ENCODE measurements around the gene ADSS1. TPM values are rescaled to one million over a fixed set of nuclear protein-coding genes. Genes with fewer than 3 reads are reported as not detected.
A peak's percentile ranks its signal among the peaks of the same experiment; 100 is the strongest.
"Not testable (repeated sequence)": the region's sequence is repeated elsewhere in the genome, so short reads cannot be mapped to it uniquely, and the experiment has no call there.

Gene ADSS1
- total RNA-seq, 3 donors from 2014 or later = 2.0 to 6.0 (median 4.2) TPM

DNA sequence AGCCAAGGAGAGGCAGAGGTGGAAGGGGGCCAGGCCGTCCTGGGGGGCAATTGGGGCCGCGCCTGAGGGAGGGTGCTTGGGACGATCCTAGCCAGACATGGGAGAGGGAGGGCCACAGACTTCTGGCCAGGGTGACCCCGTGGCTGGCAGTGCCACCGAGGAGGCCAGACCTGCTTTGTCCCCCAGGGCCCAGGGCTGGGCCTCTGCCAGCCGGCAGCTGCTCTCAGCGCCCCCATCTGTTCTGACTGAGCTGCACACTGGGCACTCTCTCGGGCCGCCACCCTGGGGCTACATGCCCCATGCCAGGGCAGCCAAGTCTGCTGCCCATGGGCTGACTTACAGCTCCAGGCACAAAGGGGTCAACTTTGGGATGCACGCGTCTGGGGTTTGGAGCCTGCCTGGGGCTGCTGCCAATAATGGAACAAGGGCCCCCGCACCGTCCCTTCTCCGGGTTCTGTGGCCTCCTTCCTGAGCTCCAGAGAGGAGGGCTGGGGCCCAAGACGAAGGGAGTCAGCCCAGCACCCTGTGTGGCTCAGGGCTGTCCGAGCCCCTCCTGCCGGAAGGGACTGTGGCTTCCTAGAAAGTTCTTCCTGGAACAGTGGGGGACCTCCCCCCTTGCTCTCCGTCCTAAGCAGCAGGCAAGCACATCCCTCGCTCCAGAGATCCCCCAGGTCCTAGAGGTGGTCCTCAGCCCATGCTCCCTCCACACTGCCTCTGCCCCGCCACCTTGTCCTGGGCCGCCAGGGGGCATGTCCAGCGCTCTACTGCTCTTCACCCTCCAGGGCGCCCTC is 1.1 kb downstream of the ADSS1 start:
- peak in 2 of 3 donors; percentile 34 to 58 for DNase-seq
- intact Hi-C loops (cut with DNase I, micrococcal nuclease) = no loop called here

DNA sequence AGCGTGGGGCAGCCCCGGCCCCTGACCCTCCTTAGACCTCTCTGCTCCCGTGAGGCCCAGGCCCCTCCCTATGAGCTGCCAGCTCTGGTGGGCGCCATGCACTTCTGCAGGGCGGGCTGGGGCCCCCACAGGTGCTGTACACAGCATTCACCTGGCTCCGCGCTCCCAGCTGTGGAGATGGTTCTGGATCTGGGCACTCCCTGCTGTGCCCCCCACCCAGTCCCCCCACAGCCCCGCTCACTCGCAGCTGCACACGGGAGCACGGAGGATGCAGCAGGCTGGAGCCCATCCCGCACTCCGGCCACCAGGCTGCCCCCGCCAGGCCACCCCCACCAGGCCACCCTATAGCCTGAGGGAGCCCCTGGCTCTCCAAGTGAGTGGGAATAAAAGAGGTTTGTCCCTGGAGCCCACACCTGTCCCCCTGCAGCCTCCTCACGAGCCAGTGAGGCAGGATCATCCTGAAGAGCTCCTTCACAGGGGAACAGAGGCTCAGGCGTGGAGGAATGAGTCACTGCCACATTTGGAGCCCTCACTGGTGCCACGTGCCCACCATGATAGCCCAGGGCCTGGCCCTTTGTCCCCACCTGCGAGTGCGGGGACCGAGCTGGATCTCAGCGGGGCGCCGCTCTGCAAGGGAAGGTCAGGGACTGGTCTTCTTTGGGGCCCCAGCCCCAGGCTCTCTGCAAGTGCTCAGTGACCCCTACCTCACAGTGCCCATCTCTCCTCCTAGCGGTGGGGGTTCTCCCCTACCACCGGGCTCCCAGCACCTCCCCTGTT is 1.9 kb downstream of the ADSS1 start:
- Histone ChIP-seq H3K4me1 (ENCODE audit: low read depth) (peaks cover 20% of the 10 kb centered on the region), H3K4me3 (no peak overlapping the region), H3K36me3 (ENCODE audit: low read depth) (no peaks in the 10 kb centered on the region), H3K9me3 (no peaks in the 10 kb centered on the region)
- intact Hi-C loops (cut with DNase I, micrococcal nuclease) = no loop called here
- ATAC-seq = no peak
- TF ChIP-seq, protein P1, sequence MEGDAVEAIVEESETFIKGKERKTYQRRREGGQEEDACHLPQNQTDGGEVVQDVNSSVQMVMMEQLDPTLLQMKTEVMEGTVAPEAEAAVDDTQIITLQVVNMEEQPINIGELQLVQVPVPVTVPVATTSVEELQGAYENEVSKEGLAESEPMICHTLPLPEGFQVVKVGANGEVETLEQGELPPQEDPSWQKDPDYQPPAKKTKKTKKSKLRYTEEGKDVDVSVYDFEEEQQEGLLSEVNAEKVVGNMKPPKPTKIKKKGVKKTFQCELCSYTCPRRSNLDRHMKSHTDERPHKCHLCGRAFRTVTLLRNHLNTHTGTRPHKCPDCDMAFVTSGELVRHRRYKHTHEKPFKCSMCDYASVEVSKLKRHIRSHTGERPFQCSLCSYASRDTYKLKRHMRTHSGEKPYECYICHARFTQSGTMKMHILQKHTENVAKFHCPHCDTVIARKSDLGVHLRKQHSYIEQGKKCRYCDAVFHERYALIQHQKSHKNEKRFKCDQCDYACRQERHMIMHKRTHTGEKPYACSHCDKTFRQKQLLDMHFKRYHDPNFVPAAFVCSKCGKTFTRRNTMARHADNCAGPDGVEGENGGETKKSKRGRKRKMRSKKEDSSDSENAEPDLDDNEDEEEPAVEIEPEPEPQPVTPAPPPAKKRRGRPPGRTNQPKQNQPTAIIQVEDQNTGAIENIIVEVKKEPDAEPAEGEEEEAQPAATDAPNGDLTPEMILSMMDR (IDR thresholded peaks at IDR 0.05) = no peak
- DNase-seq = no peak

More for the DNA sequence above, 1.1 kb downstream of the ADSS1 start:
- Histone ChIP-seq H3K4me3 (no peak overlapping the region), H3K9me3 (no peaks in the 10 kb centered on the region), H3K36me3 (ENCODE audit: low read depth) (no peaks in the 10 kb centered on the region), H3K4me1 (ENCODE audit: low read depth) (peaks cover 20% of the 10 kb centered on the region)
- TF ChIP-seq, protein P1 (IDR thresholded peaks at IDR 0.05) = no peak
- ATAC-seq = peak; percentile 15

DNA sequence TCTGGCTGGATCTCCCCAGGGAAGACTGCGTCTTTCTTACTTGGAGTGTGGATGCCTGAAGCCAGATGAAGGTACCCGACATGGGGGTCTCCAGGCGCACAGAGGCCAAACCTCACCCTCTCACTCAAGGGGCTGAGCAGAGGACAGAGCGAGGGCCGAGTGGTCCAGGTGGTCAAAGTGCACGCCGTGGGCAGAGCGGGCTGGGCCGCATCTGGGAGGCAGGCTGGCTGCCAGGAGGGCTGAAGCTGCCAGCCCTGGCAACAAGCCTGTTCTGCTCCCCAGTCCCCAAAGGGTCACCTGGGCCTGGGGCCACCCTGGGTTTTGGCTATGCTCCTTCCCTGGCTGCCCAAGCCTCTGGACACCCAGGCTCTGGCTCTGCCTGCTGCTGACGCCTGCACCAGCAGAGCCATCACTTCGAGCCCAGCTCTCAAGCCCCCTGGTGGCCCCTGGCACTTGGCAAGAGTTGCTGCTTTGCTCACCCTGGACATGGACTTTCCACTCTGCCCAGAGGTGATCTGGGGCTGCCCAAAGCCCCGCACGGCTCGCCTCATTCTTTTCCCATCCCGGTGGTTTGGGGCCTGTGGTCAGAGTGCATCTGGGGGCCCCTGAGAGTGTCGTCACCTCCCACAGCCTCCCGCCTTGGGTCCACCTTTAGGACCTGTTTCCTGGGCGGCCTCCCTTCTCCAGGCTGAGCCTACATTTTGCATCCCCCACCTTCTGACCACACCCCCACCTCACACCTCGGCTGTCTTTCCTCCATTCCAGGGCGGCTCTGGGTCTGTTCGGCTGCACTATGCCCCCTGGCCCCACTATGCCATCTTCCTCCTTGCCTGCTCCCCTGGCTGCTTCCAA is 2.8 kb downstream of the ADSS1 start:
- intact Hi-C loops (cut with DNase I, micrococcal nuclease) = no loop called here
- DNase-seq (no peak), ATAC-seq (no peak)
- no peak overlapping the region for H3K4me3 ChIP-seq
- H3K36me3 ChIP-seq (ENCODE audit: low read depth) = no peaks in the 10 kb centered on the region
- TF ChIP-seq, protein P1 (IDR thresholded peaks at IDR 0.05) = no peak
- no peaks in the 10 kb centered on the region for H3K9me3 ChIP-seq
- peaks cover 20% of the 10 kb centered on the region for H3K4me1 ChIP-seq (ENCODE audit: low read depth)

DNA sequence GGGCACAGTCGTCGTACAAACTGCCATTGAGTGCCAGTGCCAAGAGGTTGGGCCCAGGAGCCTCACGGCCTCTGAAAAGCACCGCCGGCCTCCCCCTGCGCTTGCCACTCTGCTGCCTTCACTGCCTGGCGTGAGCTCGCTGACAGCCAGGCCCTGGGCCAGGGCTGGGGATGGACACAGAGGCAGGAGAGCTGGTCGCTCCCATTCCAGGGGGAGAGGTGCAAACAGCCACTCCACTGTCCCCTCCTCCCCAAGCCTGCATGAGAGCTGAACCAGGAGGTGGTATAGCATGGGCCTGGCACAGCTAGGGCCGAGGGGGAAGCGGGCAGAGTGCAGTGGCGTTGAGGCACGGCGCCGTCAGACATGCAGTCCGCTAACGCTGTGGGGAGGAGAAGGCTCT is 4.6 kb downstream of the ADSS1 start:
- Histone ChIP-seq H3K4me1 (ENCODE audit: low read depth) (peaks cover 22% of the 10 kb centered on the region), H3K9me3 (no peaks in the 10 kb centered on the region), H3K36me3 (ENCODE audit: low read depth) (no peaks in the 10 kb centered on the region), H3K4me3 (no peak overlapping the region)
- TF ChIP-seq, protein P1 (IDR thresholded peaks at IDR 0.05) = no peak
- intact Hi-C loops (cut with DNase I, micrococcal nuclease) = no loop called here
- no peak for ATAC-seq
- no peak for DNase-seq

DNA sequence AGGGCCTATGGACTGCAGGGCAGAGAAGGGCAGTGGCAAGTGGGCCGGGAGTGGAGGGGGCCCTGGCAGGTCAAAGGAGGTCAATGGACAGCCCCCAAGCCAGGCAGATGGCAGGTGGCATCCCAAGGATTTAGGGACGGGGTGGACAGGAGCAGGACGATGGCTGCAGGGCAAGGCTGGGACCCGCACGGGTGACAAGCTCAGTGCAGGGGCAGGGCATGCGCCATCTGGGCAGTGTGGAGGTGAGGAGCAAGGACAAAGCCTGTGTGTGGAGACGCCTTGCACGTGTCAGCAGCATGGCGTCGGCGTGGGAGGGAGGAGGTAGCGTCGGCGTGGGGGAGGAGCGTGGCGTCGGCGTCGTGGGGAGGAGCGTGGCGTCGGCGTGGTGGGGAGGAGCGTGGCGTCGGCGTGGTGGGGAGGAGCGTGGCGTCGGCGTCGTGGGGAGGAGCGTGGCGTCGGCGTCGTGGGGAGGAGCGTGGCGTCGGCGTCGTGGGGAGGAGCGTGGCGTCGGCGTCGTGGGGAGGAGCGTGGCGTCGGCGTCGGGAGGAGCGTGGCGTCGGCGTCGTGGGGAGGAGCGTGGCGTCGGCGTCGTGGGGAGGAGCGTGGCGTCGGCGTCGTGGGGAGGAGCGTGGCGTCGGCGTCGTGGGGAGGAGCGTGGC is 5.3 kb downstream of the ADSS1 start:
- ATAC-seq; H3K4me3 ChIP-seq; intact Hi-C loops (cut with DNase I, micrococcal nuclease); DNase-seq; H3K9me3 ChIP-seq; H3K36me3 ChIP-seq (ENCODE audit: low read depth): not testable (repeated sequence)
- H3K4me1 ChIP-seq (ENCODE audit: low read depth) = peaks cover 21% of the 10 kb centered on the region

All from mucosa of descending colon (tissue), 3 donors.